ENCODE results near the gene TUBB.

GRCh38 chr6:30682143-30683117 lies 37.7 kb upstream of the TUBB start:
- no peak for TF ChIP-seq CTCF (conservative IDR thresholded peaks at IDR 0.05 in 1 of 2, IDR thresholded peaks at IDR 0.05 in 1 of 2; ENCODE audit: extremely low read depth in 1 of 2, insufficient read depth in 1 of 2, low read depth in 1 of 2, low read length in 2 of 2)
- TF ChIP-seq EZH2 (IDR thresholded peaks at IDR 0.05; ENCODE audit: borderline replicate concordance, low read length), result no peak

Measured in mammary epithelial cell (primary cell).